ENCODE results near the gene KRT5. TPM values are rescaled to one million over a fixed set of nuclear protein-coding genes. Genes with fewer than 3 reads are reported as not detected.

KRT5 gene
- total RNA-seq, 4 donors from 2014 or later: 4.6 to 452 (median 18.6) TPM

GRCh38 chr12:52561880-52562449, 41.8 kb upstream of the KRT5 start:
- Histone ChIP-seq H3K4me3 (no peak overlapping the region), H3K4me1 (no peaks in the 10 kb centered on the region), H3K9me3 (no peaks in the 10 kb centered on the region), H3K27me3 (peaks cover 52% of the 10 kb centered on the region), H3K36me3 (no peaks in the 10 kb centered on the region), H3K27ac (no peak overlapping the region)
- no peak for TF ChIP-seq CTCF (IDR thresholded peaks at IDR 0.05)
- no peak for TF ChIP-seq EP300 (IDR thresholded peaks at IDR 0.05)
- TF ChIP-seq POLR2A (IDR thresholded peaks at IDR 0.05): no peak
- no peak for TF ChIP-seq POLR2AphosphoS5 (IDR thresholded peaks at IDR 0.05)
- WGBS, 2 donors (ENCODE audit: low coverage in 1 of 2): 50% methylated on average over 1 of the region's 3 CpGs
- no peak for ATAC-seq

DNA sequence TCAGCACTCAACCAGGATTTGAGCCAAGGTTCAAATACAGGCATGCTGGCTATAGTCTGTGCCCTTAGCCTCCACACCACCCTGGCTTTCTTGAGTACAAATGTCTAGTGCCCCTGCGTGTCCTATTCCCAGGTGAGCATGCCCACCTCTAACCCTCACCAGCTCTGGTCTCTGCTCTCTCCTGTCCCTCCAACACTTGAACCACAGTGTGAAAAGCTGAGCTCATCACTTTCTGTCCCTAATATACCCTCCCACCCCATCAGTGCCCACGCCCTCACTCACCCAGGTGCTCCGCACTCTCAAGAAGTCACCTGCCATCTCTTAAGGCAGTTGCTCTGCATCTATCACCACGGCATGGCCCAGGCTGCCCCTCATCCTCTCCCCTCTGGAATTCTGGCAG, 39.8 kb upstream of the KRT5 start:
- 80% methylated on average over 4 of the region's 4 CpGs; no CpG with 5 or more reads in 1 of the 2 donors for WGBS, 2 donors (ENCODE audit: low coverage in 1 of 2)
- Histone ChIP-seq H3K4me3 (no peak overlapping the region), H3K27me3 (peaks cover 37% of the 10 kb centered on the region), H3K27ac (no peak overlapping the region), H3K36me3 (no peaks in the 10 kb centered on the region), H3K9me3 (no peaks in the 10 kb centered on the region), H3K4me1 (no peaks in the 10 kb centered on the region)
- ATAC-seq: no peak
- TF ChIP-seq POLR2AphosphoS5 (IDR thresholded peaks at IDR 0.05): no peak
- no peak for TF ChIP-seq CTCF (IDR thresholded peaks at IDR 0.05)
- TF ChIP-seq EP300 (IDR thresholded peaks at IDR 0.05): no peak
- no peak for TF ChIP-seq POLR2A (IDR thresholded peaks at IDR 0.05)

GRCh38 chr12:52558781-52559445, 38.7 kb upstream of the KRT5 start:
- no peak for TF ChIP-seq EP300 (IDR thresholded peaks at IDR 0.05)
- no peak for TF ChIP-seq CTCF (IDR thresholded peaks at IDR 0.05)
- no peak for TF ChIP-seq POLR2A (IDR thresholded peaks at IDR 0.05)
- no peak for TF ChIP-seq POLR2AphosphoS5 (IDR thresholded peaks at IDR 0.05)
- Histone ChIP-seq H3K27ac (no peak overlapping the region), H3K27me3 (peaks cover 41% of the 10 kb centered on the region), H3K9me3 (no peaks in the 10 kb centered on the region), H3K4me1 (no peaks in the 10 kb centered on the region), H3K4me3 (no peak overlapping the region), H3K36me3 (no peaks in the 10 kb centered on the region)
- ATAC-seq: no peak
- WGBS, 2 donors (ENCODE audit: low coverage in 1 of 2): 55 to 82% methylated on average over 3 to 4 of the region's 8 CpGs

GRCh38 chr12:52557476-52557875, 37.3 kb upstream of the KRT5 start:
- Histone ChIP-seq H3K27ac (no peak overlapping the region), H3K4me1 (no peaks in the 10 kb centered on the region), H3K27me3 (peaks cover 36% of the 10 kb centered on the region), H3K36me3 (no peaks in the 10 kb centered on the region), H3K9me3 (no peaks in the 10 kb centered on the region), H3K4me3 (no peak overlapping the region)
- 69% methylated on average over 2 of the region's 2 CpGs; no CpG with 5 or more reads in 1 of the 2 donors for WGBS, 2 donors (ENCODE audit: low coverage in 1 of 2)
- TF ChIP-seq POLR2A (IDR thresholded peaks at IDR 0.05): no peak
- TF ChIP-seq EP300 (IDR thresholded peaks at IDR 0.05): no peak
- no peak for TF ChIP-seq CTCF (IDR thresholded peaks at IDR 0.05)
- no peak for TF ChIP-seq POLR2AphosphoS5 (IDR thresholded peaks at IDR 0.05)
- ATAC-seq: no peak

DNA sequence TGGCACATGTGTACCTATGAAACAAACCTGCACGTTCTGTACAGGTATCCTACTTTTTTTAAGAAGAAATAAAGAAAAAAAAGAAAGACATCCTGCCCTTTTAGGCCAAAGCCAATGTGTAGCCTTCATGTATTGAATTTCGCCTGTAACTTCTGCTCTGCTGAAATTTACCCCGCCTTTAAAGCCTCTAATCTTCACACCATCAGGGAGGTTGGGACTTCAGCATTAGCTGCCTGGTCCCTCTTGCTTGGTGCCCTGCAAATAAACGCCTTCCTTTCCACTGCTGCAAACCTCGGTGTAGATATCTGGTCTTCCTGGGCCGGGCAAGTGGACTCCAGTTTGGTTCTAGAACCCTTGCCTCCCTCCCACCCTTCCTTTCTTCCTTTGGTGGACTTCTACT, 35.4 kb upstream of the KRT5 start:
- Histone ChIP-seq H3K36me3 (no peaks in the 10 kb centered on the region), H3K27me3 (peaks cover 30% of the 10 kb centered on the region), H3K9me3 (no peaks in the 10 kb centered on the region), H3K4me1 (no peaks in the 10 kb centered on the region), H3K27ac (no peak overlapping the region), H3K4me3 (no peak overlapping the region)
- 63 to 86% methylated on average over 2 to 6 of the region's 6 CpGs for WGBS, 2 donors (ENCODE audit: low coverage in 1 of 2)
- no peak for ATAC-seq
- TF ChIP-seq POLR2AphosphoS5 (IDR thresholded peaks at IDR 0.05) (no peak), POLR2A (IDR thresholded peaks at IDR 0.05) (no peak), CTCF (IDR thresholded peaks at IDR 0.05) (no peak), EP300 (IDR thresholded peaks at IDR 0.05) (no peak)
